ENCODE data around the gene PLEKHD1.

Gene PLEKHD1

DNA sequence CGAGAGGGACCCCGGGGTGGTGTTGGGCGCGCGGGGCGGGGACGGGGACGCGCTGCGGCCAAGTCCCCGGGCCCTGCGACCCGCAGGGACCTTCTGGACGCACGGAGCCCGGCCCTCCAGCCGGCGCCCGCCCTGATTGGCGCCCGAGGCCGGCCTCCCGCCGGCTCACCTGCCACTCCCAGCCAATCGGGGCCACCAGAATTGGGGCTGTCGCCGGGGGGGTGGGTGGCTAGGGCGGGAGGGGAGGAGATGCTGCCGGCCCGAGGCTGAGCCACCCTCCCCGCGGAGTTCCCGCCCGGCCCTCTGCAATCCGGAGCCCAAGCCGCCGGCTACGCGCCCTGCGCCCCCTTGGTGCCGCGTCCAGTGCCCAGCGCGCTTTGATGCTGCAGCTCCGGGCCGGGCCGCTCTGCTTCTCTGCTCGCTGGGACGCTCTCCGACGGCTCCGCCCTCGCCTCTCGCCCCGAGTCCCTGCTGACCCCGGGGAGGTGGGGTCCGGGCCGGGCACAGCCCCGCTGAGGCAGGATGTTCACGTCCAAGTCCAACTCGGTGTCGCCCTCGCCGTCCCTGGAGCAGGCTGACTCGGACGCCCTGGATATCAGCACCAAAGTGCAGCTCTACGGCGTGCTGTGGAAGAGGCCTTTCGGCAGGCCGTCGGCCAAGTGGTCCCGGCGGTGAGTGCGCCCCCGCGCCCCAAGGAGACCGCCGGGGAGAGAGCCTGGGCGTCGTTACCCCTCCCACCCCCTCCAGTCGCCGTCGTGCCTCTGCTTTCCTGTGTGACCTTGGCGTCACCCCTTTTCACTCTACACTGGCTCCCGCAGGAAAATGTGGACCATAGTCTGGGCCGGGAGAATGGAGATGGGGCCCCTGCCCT lies at the start of gene PLEKHD1:
Gene PLEKHD1 (plus strand): TSS at position 285 of the 871 bp plus-strand sequence. CDS start 238 bp downstream, at position 523.
- H3K4me1 ChIP-seq (ENCODE audit: control insufficient read depth, insufficient read depth, low read length): peaks cover 12% of the 10 kb centered on the region
- no peaks in the 10 kb centered on the region for H3K9me3 ChIP-seq (ENCODE audit: control insufficient read depth, low read length)
- peak within 1 kb of the TSS; percentile 17 for H3K9ac ChIP-seq (ENCODE audit: low read length)
- peaks cover 50% of the 10 kb centered on the region for H3K27me3 ChIP-seq (ENCODE audit: control insufficient read depth, insufficient read depth, low read length)
- no peak within 1 kb of the TSS for H3K4me3 ChIP-seq (ENCODE audit: low read length)
- no peaks in the 10 kb centered on the region for H3K36me3 ChIP-seq (ENCODE audit: control insufficient read depth, insufficient read depth, low read length)

DNA sequence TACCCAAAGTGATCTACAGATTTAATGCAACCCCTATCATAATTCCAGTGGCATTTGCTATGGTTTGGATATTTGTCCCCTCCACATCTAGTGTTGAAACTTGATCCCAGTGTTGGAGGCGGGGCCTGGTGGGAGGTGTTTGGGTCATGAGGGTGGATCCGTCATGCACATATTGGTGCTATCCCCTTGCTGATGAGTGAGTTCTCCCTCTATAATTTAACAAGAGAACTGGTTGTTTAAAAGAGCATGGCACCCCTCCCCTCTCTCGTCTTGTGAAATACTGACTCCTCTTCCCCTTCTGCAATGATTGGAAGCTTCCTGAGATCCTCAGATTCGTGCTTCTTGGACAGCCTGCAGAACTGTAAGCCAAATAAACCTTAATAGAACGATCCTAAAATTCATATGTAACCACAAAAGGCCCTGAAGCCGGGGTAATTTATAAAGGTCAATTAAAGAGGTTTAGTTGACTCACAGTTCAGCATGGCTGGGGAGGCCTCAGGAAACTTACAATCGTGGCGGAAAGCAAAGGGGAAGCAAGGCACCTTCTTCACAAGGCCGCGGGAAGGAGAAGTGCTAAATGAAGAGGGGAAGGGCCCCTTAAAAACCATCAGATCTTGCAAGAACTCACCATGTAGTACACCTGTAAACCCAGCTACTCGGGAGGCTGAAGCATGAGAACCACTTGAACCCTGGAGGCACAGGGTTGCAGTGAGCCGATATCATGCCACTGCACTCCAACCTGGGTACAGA lies 44.8 kb upstream of the PLEKHD1 start:
- Histone ChIP-seq H3K9me3 (ENCODE audit: control insufficient read depth, low read length) (no peaks in the 10 kb centered on the region), H3K4me1 (ENCODE audit: control insufficient read depth, insufficient read depth, low read length) (no peaks in the 10 kb centered on the region), H3K36me3 (ENCODE audit: control insufficient read depth, insufficient read depth, low read length) (no peaks in the 10 kb centered on the region), H3K27me3 (ENCODE audit: control insufficient read depth, insufficient read depth, low read length) (no peaks in the 10 kb centered on the region), H3K9ac (ENCODE audit: low read length) (no peak overlapping the region), H3K4me3 (ENCODE audit: low read length) (no peak overlapping the region)

DNA sequence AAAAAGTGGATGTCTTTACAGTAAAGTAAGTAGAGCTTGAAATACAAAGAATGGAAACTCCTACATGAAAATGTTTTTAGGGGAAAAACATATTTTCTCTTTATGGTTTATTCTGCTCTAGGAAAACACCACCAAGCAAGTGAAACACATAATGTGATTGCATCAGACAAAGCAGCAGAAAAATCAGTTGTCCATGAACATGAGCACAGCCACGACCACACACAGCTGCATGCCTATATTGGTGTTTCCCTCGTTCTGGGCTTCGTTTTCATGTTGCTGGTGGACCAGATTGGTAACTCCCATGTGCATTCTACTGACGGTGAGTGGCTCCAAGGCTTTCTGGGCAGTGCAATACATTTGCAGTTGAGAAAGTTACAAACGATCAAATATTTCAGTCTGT lies 42.6 kb upstream of the PLEKHD1 start:
- no peak overlapping the region for H3K4me3 ChIP-seq (ENCODE audit: low read length)
- no peaks in the 10 kb centered on the region for H3K9me3 ChIP-seq (ENCODE audit: control insufficient read depth, low read length)
- H3K9ac ChIP-seq (ENCODE audit: low read length): no peak overlapping the region
- H3K27me3 ChIP-seq (ENCODE audit: control insufficient read depth, insufficient read depth, low read length): no peaks in the 10 kb centered on the region
- no peaks in the 10 kb centered on the region for H3K36me3 ChIP-seq (ENCODE audit: control insufficient read depth, insufficient read depth, low read length)
- H3K4me1 ChIP-seq (ENCODE audit: control insufficient read depth, insufficient read depth, low read length): no peaks in the 10 kb centered on the region

DNA sequence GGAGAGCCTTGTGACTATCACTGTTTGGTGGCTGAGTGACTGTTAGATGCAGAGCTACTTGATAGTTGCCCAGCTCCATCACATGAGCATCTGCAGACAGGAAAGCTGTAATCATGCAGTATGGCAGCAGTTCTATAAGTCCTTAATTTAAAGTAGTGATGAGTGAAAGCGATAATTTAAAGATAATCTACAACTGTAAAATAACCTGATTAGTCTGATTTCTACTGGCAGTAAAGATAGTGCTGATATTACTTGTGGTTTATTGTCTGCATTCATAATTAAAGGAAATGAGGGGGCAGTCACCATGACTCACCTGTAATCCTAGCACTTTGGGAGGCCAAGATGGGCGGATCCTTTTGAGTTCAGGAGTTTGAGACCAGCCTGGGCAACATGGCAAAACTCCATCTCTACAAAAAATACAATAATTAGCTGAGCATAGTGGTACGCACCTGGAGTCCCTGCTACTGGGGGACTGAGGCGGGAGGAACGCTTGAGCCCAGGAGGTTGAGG lies 41.2 kb upstream of the PLEKHD1 start:
- no peaks in the 10 kb centered on the region for H3K27me3 ChIP-seq (ENCODE audit: control insufficient read depth, insufficient read depth, low read length)
- no peaks in the 10 kb centered on the region for H3K36me3 ChIP-seq (ENCODE audit: control insufficient read depth, insufficient read depth, low read length)
- no peak overlapping the region for H3K9ac ChIP-seq (ENCODE audit: low read length)
- no peaks in the 10 kb centered on the region for H3K4me1 ChIP-seq (ENCODE audit: control insufficient read depth, insufficient read depth, low read length)
- no peak overlapping the region for H3K4me3 ChIP-seq (ENCODE audit: low read length)
- H3K9me3 ChIP-seq (ENCODE audit: control insufficient read depth, low read length): no peaks in the 10 kb centered on the region

DNA sequence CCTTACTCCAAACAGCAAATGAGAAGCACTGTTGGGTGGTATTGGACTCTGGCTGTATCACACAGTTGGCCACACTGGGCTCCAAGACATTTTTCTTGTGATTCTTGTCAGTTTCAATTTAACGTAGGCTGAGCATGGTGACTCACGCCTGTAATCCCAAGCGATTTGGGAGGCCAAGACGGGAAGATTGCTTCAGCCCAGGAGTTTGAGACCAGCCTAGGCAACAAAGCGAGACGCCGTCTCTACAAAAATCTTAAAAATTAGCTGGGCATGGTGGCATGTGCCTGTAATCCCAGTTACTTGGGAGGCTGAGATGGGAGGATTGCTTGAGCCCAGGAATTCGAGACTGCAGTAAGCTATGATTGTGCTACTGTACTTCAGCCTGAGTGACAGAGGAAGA lies 35.3 kb upstream of the PLEKHD1 start:
- no peaks in the 10 kb centered on the region for H3K27me3 ChIP-seq (ENCODE audit: control insufficient read depth, insufficient read depth, low read length)
- H3K4me3 ChIP-seq (ENCODE audit: low read length): no peak overlapping the region
- no peaks in the 10 kb centered on the region for H3K9me3 ChIP-seq (ENCODE audit: control insufficient read depth, low read length)

DNA sequence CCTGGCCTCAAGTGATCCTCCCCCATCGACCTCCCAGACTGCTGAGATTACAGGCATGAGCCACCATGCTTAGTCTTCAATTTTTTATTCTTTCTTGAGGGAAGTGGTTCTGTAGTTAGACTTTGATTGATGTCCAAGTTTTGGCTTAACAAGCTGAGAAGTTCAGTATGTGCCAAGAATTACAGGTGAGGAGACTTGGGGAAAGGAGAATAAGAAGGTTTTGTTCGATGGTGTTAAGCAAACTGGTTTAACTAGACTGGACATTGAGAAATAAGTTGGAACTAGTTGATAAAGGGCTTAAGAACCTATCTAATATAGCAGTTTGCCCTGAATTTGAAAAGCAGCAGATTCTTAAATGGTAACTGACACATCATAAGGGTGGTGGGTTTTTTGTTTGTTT lies 32.6 kb upstream of the PLEKHD1 start:
- Histone ChIP-seq H3K9me3 (ENCODE audit: control insufficient read depth, low read length) (no peaks in the 10 kb centered on the region), H3K27me3 (ENCODE audit: control insufficient read depth, insufficient read depth, low read length) (no peaks in the 10 kb centered on the region), H3K9ac (ENCODE audit: low read length) (no peak overlapping the region), H3K4me1 (ENCODE audit: control insufficient read depth, insufficient read depth, low read length) (no peaks in the 10 kb centered on the region), H3K4me3 (ENCODE audit: low read length) (no peak overlapping the region), H3K36me3 (ENCODE audit: control insufficient read depth, insufficient read depth, low read length) (peaks cover 3% of the 10 kb centered on the region)

More for the DNA sequence above, 35.3 kb upstream of the PLEKHD1 start:
- no peaks in the 10 kb centered on the region for H3K36me3 ChIP-seq (ENCODE audit: control insufficient read depth, insufficient read depth, low read length)
- H3K9ac ChIP-seq (ENCODE audit: low read length): no peak overlapping the region
- H3K4me1 ChIP-seq (ENCODE audit: control insufficient read depth, insufficient read depth, low read length): no peaks in the 10 kb centered on the region

DNA sequence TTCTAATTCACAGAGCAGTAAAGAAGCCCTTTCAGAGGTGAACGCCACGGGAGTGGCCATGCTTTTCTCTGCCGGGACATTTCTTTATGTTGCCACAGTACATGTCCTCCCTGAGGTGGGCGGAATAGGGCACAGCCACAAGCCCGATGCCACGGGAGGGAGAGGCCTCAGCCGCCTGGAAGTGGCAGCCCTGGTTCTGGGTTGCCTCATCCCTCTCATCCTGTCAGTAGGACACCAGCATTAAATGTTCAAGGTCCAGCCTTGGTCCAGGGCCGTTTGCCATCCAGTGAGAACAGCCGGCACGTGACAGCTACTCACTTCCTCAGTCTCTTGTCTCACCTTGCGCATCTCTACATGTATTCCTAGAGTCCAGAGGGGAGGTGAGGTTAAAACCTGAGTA lies 26.2 kb upstream of the PLEKHD1 start:
- Histone ChIP-seq H3K36me3 (ENCODE audit: control insufficient read depth, insufficient read depth, low read length) (peaks cover 3% of the 10 kb centered on the region), H3K4me3 (ENCODE audit: low read length) (no peak overlapping the region), H3K9me3 (ENCODE audit: control insufficient read depth, low read length) (no peaks in the 10 kb centered on the region), H3K4me1 (ENCODE audit: control insufficient read depth, insufficient read depth, low read length) (no peaks in the 10 kb centered on the region), H3K9ac (ENCODE audit: low read length) (no peak overlapping the region), H3K27me3 (ENCODE audit: control insufficient read depth, insufficient read depth, low read length) (no peaks in the 10 kb centered on the region)

DNA sequence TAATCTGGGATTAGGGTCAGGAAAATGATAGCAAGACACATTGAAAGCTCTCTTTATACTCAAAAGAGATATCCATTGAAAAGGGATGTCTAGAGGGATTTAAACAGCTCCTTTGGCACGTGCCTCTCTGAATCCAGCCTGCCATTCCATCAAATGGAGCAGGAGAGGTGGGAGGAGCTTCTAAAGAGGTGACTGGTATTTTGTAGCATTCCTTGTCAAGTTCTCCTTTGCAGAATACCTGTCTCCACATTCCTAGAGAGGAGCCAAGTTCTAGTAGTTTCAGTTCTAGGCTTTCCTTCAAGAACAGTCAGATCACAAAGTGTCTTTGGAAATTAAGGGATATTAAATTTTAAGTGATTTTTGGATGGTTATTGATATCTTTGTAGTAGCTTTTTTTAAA lies 25.4 kb upstream of the PLEKHD1 start:
- Histone ChIP-seq H3K36me3 (ENCODE audit: control insufficient read depth, insufficient read depth, low read length) (peaks cover 3% of the 10 kb centered on the region), H3K9ac (ENCODE audit: low read length) (no peak overlapping the region)

DNA sequence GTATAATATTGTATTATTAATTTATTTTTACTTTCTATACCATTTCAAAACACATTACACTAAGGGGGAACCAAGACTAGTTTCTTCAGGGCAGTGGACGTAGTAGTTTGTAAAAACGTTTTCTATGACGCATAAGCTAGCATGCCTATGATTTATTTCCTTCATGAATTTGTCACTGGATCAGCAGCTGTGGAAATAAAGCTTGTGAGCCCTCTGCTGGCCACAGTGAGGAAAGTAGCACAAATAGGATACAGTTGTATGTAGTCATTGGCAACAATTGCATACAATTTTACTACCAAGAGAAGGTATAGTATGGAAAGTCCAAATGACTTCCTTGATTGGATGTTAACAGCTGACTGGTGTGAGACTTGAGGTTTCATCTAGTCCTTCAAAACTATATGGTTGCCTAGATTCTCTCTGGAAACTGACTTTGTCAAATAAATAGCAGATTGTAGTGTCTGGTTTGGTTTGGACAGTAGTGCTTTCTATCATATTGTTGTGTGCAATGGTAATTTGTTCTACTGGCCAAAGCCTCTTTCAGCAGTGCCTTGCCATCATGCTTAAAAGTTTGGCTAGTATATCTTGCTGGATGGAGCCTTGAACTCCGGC lies 24.3 kb upstream of the PLEKHD1 start:
- Histone ChIP-seq H3K9ac (ENCODE audit: low read length) (no peak overlapping the region), H3K36me3 (ENCODE audit: control insufficient read depth, insufficient read depth, low read length) (peaks cover 3% of the 10 kb centered on the region), H3K4me1 (ENCODE audit: control insufficient read depth, insufficient read depth, low read length) (peaks cover 5% of the 10 kb centered on the region)

More for the DNA sequence above, 25.4 kb upstream of the PLEKHD1 start:
- Histone ChIP-seq H3K9me3 (ENCODE audit: control insufficient read depth, low read length) (no peaks in the 10 kb centered on the region), H3K27me3 (ENCODE audit: control insufficient read depth, insufficient read depth, low read length) (no peaks in the 10 kb centered on the region), H3K4me3 (ENCODE audit: low read length) (no peak overlapping the region), H3K4me1 (ENCODE audit: control insufficient read depth, insufficient read depth, low read length) (no peaks in the 10 kb centered on the region)

DNA sequence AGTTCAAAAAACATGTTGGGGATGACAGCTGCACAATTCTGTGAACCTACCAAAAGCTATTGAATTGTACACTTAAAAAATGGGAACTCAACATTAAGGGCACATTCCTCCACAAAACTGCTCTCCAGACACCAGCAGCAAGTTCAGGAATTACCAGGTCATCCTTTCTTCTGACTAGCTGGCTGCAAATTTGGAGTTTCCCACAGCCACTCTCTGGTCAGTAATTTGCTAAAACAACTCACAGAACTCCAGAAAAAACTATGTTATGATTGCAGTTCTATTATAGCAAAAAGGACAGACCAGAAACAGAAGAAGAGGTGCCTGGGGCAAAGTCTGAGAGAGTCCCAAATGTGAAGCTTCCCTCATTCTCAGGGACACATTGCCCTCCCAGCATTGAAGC lies 20.1 kb upstream of the PLEKHD1 start:
- Histone ChIP-seq H3K9me3 (ENCODE audit: control insufficient read depth, low read length) (no peaks in the 10 kb centered on the region), H3K27me3 (ENCODE audit: control insufficient read depth, insufficient read depth, low read length) (no peaks in the 10 kb centered on the region), H3K9ac (ENCODE audit: low read length) (no peak overlapping the region), H3K36me3 (ENCODE audit: control insufficient read depth, insufficient read depth, low read length) (no peaks in the 10 kb centered on the region), H3K4me3 (ENCODE audit: low read length) (no peak overlapping the region), H3K4me1 (ENCODE audit: control insufficient read depth, insufficient read depth, low read length) (peaks cover 5% of the 10 kb centered on the region)

More for the DNA sequence above, 24.3 kb upstream of the PLEKHD1 start:
- Histone ChIP-seq H3K4me3 (ENCODE audit: low read length) (no peak overlapping the region), H3K27me3 (ENCODE audit: control insufficient read depth, insufficient read depth, low read length) (no peaks in the 10 kb centered on the region), H3K9me3 (ENCODE audit: control insufficient read depth, low read length) (no peaks in the 10 kb centered on the region)

DNA sequence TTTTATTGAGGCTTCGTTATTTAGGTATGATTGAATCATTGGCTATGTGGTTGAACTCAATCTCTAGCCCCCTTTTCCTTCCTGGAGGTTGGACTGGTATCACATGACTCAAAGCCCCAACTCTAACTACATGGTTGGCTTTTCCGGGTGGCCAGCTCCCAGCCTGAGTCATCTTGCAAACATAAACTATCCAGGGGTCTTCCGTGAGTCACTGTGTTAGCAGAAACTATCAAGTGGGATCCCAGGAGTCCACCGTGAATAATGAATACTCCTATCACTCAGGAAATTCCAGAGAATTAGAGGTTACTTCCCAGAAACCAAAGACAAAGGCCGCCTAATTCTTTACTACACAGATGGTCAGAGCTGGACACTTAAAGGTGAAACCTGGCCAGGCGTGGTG lies 19.7 kb upstream of the PLEKHD1 start:
- H3K9me3 ChIP-seq (ENCODE audit: control insufficient read depth, low read length): no peaks in the 10 kb centered on the region
- H3K4me3 ChIP-seq (ENCODE audit: low read length): no peak overlapping the region
- no peaks in the 10 kb centered on the region for H3K36me3 ChIP-seq (ENCODE audit: control insufficient read depth, insufficient read depth, low read length)
- H3K9ac ChIP-seq (ENCODE audit: low read length): no peak overlapping the region
- peaks cover 5% of the 10 kb centered on the region for H3K4me1 ChIP-seq (ENCODE audit: control insufficient read depth, insufficient read depth, low read length)
- H3K27me3 ChIP-seq (ENCODE audit: control insufficient read depth, insufficient read depth, low read length): no peaks in the 10 kb centered on the region

DNA sequence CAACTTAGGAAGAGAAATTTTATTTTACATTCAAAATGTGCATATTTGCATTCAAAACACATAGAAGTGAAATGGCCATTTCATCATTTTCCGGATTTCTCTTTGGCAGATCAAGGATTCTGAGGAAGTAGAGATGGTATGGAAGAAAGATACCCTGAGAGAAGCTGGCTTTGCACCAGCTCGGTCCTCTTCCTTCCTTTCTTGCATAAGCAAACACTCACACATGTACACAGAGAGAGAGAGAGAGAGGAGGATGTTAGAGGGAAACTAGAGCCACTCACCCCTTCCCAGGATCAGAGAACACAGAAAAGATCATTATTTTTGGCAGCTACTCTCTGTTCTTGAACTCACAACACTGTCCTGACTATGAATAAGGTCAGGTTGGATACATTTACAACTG lies 15.6 kb upstream of the PLEKHD1 start:
- no peak overlapping the region for H3K4me3 ChIP-seq (ENCODE audit: low read length)
- no peaks in the 10 kb centered on the region for H3K9me3 ChIP-seq (ENCODE audit: control insufficient read depth, low read length)
- H3K36me3 ChIP-seq (ENCODE audit: control insufficient read depth, insufficient read depth, low read length): no peaks in the 10 kb centered on the region
- no peaks in the 10 kb centered on the region for H3K27me3 ChIP-seq (ENCODE audit: control insufficient read depth, insufficient read depth, low read length)
- H3K9ac ChIP-seq (ENCODE audit: low read length): no peak overlapping the region
- H3K4me1 ChIP-seq (ENCODE audit: control insufficient read depth, insufficient read depth, low read length): peaks cover 5% of the 10 kb centered on the region

Measured in mucosa of stomach (tissue), 1 donor.